HG03095 (cell line): ENCODE results near the gene ZNF331.

ENCODE experiments used
- ATAC-seq: cut with Tn5 transposase; IDR thresholded peaks from one replicate; pipeline ENCODE4 v1.9.1; 2021; ENCODE audit warnings: moderate library complexity; ENCODE audit not compliant: unreplicated experiment

The ZNF331 gene

GRCh38 chr19:53555352-53555751, 17.4 kb downstream of the ZNF331 start:
- ATAC-seq = no peak

- no peak for ATAC-seq
Measured at GRCh38 chr19:53571339-53571738, 33.4 kb downstream of the ZNF331 start.

GRCh38 chr19:53576941-53577653, 39.2 kb downstream of the ZNF331 start:
- ATAC-seq = no peak

GRCh38 chr19:53577968-53578367, 40.0 kb downstream of the ZNF331 start:
- no peak for ATAC-seq

GRCh38 chr19:53579518-53579917, 41.6 kb downstream of the ZNF331 start:
- no peak for ATAC-seq

GRCh38 chr19:53580871-53581835, 43.2 kb downstream of the ZNF331 start:
- ATAC-seq = no peak

GRCh38 chr19:53581871-53582279, 43.9 kb downstream of the ZNF331 start:
- no peak for ATAC-seq

- ATAC-seq = no peak
Measured at GRCh38 chr19:53583181-53583580, 45.2 kb downstream of the ZNF331 start.

- no peak for ATAC-seq
Measured at GRCh38 chr19:53586277-53586691, 48.3 kb downstream of the ZNF331 start.

GRCh38 chr19:53594811-53595509, 57.0 kb downstream of the ZNF331 start:
- ATAC-seq = no peak

- ATAC-seq = no peak
Measured at GRCh38 chr19:53595510-53595867, 57.5 kb downstream of the ZNF331 start.

- no peak for ATAC-seq
Measured at GRCh38 chr19:53596056-53596455, 58.1 kb downstream of the ZNF331 start.

GRCh38 chr19:53597023-53597422, 59.1 kb downstream of the ZNF331 start:
- ATAC-seq = no peak

- no peak for ATAC-seq
Measured at GRCh38 chr19:53598361-53598760, 60.4 kb downstream of the ZNF331 start.

GRCh38 chr19:53600217-53600616, 62.3 kb downstream of the ZNF331 start:
- ATAC-seq = no peak

- ATAC-seq = no peak
Measured at GRCh38 chr19:53606031-53606430, 68.1 kb downstream of the ZNF331 start.

- no peak for ATAC-seq
Measured at GRCh38 chr19:53608381-53608780, 70.4 kb downstream of the ZNF331 start.

GRCh38 chr19:53612762-53613526, 75.0 kb downstream of the ZNF331 start:
- ATAC-seq = no peak

GRCh38 chr19:53621885-53622740, 84.2 kb downstream of the ZNF331 start:
- no peak for ATAC-seq
